ENCODE measurements around the gene TMLHE. TPM values are rescaled to one million over a fixed set of nuclear protein-coding genes. Genes with fewer than 3 reads are reported as not detected.
"Not testable (repeated sequence)": the region's sequence is repeated elsewhere in the genome, so short reads cannot be mapped to it uniquely, and the experiment has no call there.

TMLHE gene
- total RNA-seq, 2 donors from 2014 or later: 15.8 to 26.5 TPM

DNA sequence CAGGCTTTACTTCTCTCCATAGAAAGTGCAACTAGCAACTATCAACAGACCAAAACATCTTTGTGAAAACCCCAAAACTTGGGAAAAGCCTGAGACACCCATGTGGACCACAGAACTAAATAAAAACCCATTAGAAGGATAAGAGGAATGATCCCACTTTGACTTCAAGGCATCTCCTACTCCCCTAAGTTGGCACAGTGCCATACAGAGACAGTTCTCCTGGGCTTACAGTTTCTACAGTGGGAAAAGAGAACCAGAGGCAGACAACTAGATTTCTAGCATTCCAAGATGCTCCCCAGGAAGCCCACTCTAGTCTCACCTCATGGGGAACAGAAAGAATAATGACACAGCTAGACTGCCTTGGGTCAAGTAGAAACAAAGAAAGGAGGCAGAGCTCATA lies 20.4 kb downstream of the TMLHE start:
- no peak for DNase-seq (ENCODE audit: low spot score)

GRCh38 chrX:155577682-155578081 lies 35.1 kb downstream of the TMLHE start:
- no peak for TF ChIP-seq CTCF (IDR thresholded peaks at IDR 0.05)
- H3K4me3 ChIP-seq: no peak overlapping the region
- no peaks in the 10 kb centered on the region for H3K4me1 ChIP-seq
- no peak overlapping the region for H3K27ac ChIP-seq
- no peak for DNase-seq (ENCODE audit: low spot score)
- no peaks in the 10 kb centered on the region for H3K36me3 ChIP-seq
- H3K27me3 ChIP-seq: no peaks in the 10 kb centered on the region
- H3K9me3 ChIP-seq: peaks cover 0 to 30% of the 10 kb centered on the region in 2 donors

More for the DNA sequence above, 20.4 kb downstream of the TMLHE start:
- Histone ChIP-seq H3K4me3 (no peak overlapping the region), H3K27me3 (no peaks in the 10 kb centered on the region), H3K36me3 (no peaks in the 10 kb centered on the region), H3K4me1 (no peaks in the 10 kb centered on the region), H3K27ac (no peak overlapping the region), H3K9me3 (peaks cover 0 to 60% of the 10 kb centered on the region in 2 donors)
- no peak for TF ChIP-seq CTCF (IDR thresholded peaks at IDR 0.05)

- no peak for DNase-seq (ENCODE audit: low spot score)
- Histone ChIP-seq H3K27ac (no peak overlapping the region), H3K4me1 (no peaks in the 10 kb centered on the region), H3K36me3 (no peaks in the 10 kb centered on the region), H3K4me3 (no peak overlapping the region), H3K27me3 (no peaks in the 10 kb centered on the region), H3K9me3 (no peaks in the 10 kb centered on the region)
- TF ChIP-seq CTCF (IDR thresholded peaks at IDR 0.05): no peak
Observed at GRCh38 chrX:155563099-155563498, 49.7 kb downstream of the TMLHE start.

DNA sequence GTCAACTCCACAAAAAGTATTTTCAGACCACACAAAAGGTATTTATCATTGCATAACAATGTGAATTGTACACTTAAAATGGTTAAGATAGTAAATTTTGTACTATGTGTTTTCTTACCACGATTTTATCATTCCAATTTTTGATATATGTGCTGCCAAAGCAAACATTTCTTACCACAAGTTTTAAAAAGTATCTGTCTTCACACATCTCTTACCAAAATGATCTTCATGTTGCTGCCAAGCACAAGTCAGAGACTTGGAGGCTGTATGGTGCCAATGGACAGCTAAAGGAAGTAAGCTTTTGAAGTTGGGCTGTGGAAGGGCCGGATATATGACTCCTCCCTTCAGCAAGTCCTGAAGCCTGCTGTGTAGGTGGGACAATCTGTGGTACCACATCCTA lies 67.9 kb downstream of the TMLHE start:
- no peak overlapping the region for H3K27ac ChIP-seq
- DNase-seq (ENCODE audit: low spot score): no peak
- H3K9me3 ChIP-seq: peaks cover 0 to 27% of the 10 kb centered on the region in 2 donors
- H3K27me3 ChIP-seq: no peaks in the 10 kb centered on the region
- H3K4me3 ChIP-seq: no peak overlapping the region
- TF ChIP-seq CTCF (IDR thresholded peaks at IDR 0.05): no peak
- no peaks in the 10 kb centered on the region for H3K4me1 ChIP-seq
- H3K36me3 ChIP-seq: no peaks in the 10 kb centered on the region

DNA sequence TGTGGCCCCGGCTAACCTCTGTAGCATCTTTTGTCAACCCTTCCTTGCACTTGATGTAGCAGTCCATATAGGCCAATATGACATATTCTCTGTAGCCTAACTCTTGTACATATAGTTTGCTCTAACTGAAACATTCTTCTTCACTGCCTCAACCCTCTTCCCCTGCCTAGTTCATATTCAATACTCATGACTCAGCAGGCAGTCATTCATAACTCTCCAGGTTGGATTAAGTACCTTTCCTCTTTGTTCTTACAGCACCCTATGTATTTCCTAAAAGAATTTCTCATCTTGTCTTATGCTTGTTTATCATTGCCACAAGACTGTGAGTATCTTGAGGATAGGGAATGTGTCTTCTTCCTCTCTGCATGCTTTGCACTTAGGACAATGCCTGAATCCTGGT lies 76.9 kb downstream of the TMLHE start:
- H3K4me1 ChIP-seq: no peaks in the 10 kb centered on the region
- H3K36me3 ChIP-seq: no peaks in the 10 kb centered on the region
- H3K27me3 ChIP-seq: no peaks in the 10 kb centered on the region
- no peak overlapping the region for H3K27ac ChIP-seq
- no peak for TF ChIP-seq CTCF (IDR thresholded peaks at IDR 0.05)
- H3K9me3 ChIP-seq: no peaks in the 10 kb centered on the region
- no peak overlapping the region for H3K4me3 ChIP-seq
- no peak for DNase-seq (ENCODE audit: low spot score)

- no peak overlapping the region for H3K4me3 ChIP-seq
- no peak for DNase-seq (ENCODE audit: low spot score)
- H3K4me1 ChIP-seq: no peaks in the 10 kb centered on the region
- no peak for TF ChIP-seq CTCF (IDR thresholded peaks at IDR 0.05)
- H3K36me3 ChIP-seq: no peaks in the 10 kb centered on the region
- no peaks in the 10 kb centered on the region for H3K27me3 ChIP-seq
- H3K9me3 ChIP-seq: no peaks in the 10 kb centered on the region
- H3K27ac ChIP-seq: no peak overlapping the region
Observed at GRCh38 chrX:155534800-155535199, 78.0 kb downstream of the TMLHE start.

DNA sequence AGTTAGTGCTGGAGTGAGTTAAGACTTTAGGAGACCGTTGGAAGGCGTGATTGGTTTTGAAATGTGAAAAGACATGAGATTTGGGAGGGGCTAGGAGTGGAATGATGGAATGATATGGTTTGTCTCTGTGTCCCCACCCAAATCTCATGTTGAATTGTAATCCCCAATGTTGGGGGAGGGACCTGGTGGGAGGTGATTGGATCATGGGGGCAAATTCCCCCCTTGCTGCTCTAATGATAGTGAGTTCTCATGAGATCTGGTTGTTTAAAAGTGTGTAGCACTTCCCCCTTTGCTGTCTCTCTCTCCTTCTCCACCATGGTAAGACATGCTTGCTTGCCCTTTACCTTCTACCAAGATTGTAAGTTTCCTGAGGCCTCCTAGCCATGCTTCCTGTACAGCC lies 85.7 kb downstream of the TMLHE start:
- H3K27me3 ChIP-seq; H3K4me1 ChIP-seq; DNase-seq (ENCODE audit: low spot score); H3K4me3 ChIP-seq; H3K27ac ChIP-seq: not testable (repeated sequence)
- peaks cover 0 to 17% of the 10 kb centered on the region in 2 donors for H3K9me3 ChIP-seq
- peaks cover 16% of the 10 kb centered on the region for H3K36me3 ChIP-seq

Data from right atrium auricular region (tissue), 2 donors.